Ammon's horn (tissue), 1 donor: Measurements from ENCODE around the gene NISCH.
A peak's percentile ranks its signal among the peaks of the same experiment; 100 is the strongest.

Source experiments
- DNase-seq: peaks from one replicate; pipeline ENCODE4 v3.0.0-alpha.2; 2016; ENCODE audit warnings: low spot score

NISCH gene

DNA sequence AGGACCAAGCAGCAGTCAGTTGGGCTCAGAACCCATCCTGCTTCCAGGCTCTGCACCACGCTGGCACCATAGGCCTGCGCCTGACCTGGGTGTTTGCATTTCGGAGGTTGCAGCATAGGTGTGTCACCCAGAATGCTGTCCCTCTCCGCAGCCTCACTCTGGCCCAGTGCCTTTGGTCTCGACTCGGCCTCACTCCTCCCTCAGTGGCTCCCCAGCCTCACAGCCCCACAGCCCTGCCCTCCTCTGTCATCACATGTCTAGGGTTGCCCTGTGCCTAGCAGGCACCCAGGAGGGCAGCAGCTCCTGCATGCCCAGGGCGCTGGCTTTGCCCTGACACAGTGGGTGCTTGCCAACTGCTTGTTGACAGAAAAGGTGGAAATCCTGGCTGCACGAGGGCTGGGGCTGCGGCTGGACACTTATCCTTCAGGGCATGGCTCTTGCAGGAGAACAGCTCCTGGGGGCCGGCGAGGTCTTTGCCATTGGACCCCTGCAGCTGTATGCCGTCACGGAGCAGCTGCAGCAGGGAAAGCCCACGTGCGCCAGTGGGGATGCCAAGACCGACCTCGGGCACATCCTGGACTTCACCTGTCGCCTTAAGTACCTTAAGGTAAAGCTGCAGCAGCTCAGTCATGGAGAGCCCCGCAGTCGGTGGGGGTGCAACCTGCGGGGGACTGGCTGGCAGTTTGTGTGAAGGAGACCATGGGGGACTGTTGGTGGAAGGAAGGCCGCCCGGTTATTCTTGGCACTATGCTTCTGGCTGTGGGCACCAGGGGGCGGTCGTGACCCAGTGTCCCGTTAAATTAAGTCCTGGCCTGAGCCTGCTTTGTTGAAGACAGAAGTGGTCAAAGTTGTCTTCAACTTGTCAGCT is 16.2 kb downstream of the NISCH start:
- DNase-seq, result peak; percentile 75

- no peak for DNase-seq
Observed at GRCh38 chr3:52472239-52473000, 17.0 kb downstream of the NISCH start.

DNA sequence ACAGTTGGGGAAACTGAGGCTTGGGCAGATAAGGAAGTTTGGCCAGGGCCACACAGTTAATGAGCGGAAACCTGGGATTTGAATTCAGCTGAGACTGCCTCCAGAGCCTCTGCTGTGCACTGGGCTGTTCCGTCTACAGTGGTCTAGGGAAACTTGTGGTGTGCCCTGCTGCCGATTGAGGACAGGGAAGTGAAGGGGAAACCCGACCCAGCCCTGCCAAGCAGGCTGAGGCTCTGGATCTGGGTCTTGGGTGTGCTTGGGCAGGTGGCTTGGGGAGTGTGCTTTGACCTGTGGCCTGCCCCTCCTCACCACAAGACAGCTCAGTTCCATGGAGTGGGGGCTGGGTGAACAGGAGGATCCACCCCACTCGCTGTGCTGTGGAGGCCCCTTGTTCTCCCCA is 17.6 kb downstream of the NISCH start:
- DNase-seq, result no peak

- no peak for DNase-seq
Observed at GRCh38 chr3:52477076-52477795, 21.8 kb downstream of the NISCH start.

- no peak for DNase-seq
Observed at GRCh38 chr3:52477796-52478095, 22.3 kb downstream of the NISCH start.

- DNase-seq, result no peak
Observed at GRCh38 chr3:52479037-52479876, 23.9 kb downstream of the NISCH start.

GRCh38 chr3:52479877-52480575 is 24.6 kb downstream of the NISCH start:
- no peak for DNase-seq

DNA sequence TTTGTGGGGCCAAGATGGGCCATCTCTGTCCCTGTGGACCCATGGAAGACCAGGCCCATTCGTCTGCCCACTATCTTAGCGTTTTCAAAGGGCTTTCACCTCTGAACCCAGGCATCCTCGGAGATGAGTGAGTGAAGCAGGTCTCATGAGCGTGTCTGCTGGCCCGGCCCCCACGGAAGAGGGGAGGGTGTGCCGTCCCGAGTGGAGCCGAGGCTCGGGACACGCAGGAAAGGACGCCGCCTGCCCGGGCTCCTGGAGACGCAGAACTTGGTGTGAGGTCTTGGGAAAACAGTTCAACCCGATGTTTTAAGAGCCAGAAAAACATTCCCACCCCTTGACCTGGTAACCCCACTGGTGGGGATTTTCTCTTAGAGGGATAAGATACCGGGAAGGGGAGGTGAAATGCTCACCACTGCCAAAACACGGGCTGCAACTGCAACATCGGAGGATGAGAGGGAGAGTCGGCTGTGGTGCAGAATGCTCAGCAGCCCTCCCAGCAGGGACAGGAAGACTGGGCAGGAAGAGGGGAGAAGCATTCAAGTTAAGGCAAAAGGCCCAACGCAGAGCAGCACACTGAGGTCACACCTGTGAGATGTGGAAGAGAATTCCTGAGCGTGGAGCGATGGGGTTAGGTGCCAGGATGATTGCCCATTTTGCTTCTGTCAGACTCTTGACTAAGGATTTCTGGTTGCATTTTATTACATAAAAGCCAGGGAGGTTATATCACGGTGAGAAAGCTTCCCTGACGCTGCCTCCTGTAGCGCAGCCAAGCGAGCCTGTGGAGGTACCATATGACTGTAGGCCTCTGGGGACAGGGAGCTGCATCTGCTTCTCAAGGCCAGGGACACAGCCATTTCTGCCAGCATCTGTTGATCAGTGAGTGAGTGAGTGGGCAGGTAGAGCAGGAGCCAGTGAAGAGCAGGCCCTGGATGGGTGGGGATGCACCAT is 25.6 kb downstream of the NISCH start:
- no peak for DNase-seq

GRCh38 chr3:52481819-52482521 is 26.6 kb downstream of the NISCH start:
- no peak for DNase-seq

GRCh38 chr3:52483081-52483480 is 27.7 kb downstream of the NISCH start:
- DNase-seq, result no peak

- no peak for DNase-seq
Observed at GRCh38 chr3:52483577-52484381, 28.4 kb downstream of the NISCH start.

DNA sequence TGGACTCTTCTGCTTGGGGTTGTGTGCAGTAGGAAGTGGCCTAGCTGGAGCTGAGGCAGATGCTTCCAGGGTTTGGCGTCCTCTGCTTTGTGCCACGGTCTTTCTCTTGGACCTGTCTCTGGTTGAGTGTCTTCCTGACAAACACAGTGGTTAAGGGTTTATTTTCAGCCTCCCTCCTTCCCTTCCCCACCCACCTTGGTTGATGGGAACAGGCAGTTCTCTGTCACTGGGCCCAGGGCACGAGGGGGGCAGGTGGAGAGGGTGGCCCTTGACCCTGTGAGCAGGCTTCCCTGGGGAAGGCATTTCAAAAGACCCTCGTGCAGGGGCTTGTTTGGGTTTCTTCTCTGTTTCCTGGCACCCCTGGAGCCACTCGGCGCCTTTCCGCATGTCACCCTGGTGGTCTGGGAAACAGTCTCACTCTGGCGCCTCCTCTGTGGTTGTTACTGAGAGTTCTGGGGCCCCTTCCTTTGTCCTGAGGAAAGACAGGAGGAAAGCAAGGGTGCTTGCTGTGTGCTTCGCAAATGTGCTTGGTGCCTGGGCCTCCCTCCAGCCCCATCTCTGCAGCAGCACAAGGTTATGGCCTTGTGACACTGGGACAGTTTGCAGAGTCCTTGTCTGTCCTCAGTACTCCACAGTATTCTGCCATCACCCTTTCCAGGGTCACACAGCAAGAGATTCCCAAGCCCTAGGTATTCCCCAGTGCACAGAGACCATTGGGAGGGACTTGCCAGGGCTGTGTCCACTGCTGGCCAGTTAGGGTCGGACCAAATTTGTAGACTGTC is 29.5 kb downstream of the NISCH start:
- no peak for DNase-seq

DNA sequence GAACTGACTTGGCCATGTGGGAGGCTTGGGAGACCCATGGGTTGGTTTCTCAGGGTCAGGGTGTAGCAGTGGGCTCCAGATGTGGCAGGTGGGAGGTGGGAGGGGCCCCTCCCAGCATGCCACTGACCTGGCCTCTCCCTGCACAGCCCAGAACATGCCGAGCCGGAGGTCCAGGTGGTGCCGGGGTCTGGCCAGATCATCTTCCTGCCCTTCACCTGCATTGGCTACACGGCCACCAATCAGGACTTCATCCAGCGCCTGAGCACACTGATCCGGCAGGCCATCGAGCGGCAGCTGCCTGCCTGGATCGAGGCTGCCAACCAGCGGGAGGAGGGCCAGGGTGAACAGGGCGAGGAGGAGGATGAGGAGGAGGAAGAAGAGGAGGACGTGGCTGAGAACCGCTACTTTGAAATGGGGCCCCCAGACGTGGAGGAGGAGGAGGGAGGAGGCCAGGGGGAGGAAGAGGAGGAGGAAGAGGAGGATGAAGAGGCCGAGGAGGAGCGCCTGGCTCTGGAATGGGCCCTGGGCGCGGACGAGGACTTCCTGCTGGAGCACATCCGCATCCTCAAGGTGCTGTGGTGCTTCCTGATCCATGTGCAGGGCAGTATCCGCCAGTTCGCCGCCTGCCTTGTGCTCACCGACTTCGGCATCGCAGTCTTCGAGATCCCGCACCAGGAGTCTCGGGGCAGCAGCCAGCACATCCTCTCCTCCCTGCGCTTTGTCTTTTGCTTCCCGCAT is 31.8 kb downstream of the NISCH start:
- no peak for DNase-seq

- DNase-seq, result no peak
Observed at GRCh38 chr3:52487788-52488691, 32.6 kb downstream of the NISCH start.

DNA sequence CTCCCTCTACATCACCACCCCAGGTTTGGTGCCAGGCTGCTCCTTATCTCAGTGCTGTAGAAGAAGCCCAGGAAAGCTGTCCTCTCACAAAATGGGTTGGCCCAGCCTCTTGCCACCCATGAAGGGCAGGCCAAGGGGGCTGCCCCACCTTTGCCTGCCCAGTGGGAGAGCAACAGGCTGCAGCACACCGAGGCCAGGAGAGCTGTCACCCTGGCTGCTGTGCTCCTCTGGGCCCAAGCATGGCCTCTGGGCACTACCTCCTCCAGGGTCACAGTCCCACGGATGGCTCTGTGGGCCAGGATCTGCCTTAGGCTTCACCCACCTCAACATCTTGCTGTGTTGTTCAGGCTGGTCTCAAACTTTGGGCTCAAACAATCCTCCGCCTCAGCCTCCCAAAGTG is 33.3 kb downstream of the NISCH start:
- DNase-seq, result no peak

DNA sequence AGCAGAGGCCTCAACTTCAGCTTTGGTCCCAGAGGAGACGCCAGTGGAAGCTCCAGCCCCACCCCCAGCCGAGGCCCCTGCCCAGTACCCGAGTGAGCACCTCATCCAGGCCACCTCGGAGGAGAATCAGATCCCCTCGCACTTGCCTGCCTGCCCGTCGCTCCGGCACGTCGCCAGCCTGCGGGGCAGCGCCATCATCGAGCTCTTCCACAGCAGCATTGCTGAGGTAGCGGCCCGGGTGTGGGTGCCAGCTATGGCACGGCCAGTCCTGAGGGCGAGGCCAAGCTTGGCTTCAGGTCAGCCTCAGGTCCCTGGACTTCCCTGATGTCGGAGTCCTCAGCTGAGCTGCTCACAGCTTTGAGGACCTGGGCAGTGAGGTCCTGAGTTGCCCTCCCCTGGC is 34.0 kb downstream of the NISCH start:
- DNase-seq, result no peak
